HG02588 (cell line): Measurements from ENCODE around the gene PCDHGB2.
A peak's percentile ranks its signal among the peaks of the same experiment; 100 is the strongest.
"Not testable (repeated sequence)": the region's sequence is repeated elsewhere in the genome, so short reads cannot be mapped to it uniquely, and the experiment has no call there.

Experiments used
- ATAC-seq: cut with Tn5 transposase; IDR thresholded peaks from one replicate; pipeline ENCODE4 v1.9.1; 2021; ENCODE audit warnings: mild to moderate bottlenecking, moderate library complexity; ENCODE audit not compliant: unreplicated experiment

PCDHGB2 gene

DNA sequence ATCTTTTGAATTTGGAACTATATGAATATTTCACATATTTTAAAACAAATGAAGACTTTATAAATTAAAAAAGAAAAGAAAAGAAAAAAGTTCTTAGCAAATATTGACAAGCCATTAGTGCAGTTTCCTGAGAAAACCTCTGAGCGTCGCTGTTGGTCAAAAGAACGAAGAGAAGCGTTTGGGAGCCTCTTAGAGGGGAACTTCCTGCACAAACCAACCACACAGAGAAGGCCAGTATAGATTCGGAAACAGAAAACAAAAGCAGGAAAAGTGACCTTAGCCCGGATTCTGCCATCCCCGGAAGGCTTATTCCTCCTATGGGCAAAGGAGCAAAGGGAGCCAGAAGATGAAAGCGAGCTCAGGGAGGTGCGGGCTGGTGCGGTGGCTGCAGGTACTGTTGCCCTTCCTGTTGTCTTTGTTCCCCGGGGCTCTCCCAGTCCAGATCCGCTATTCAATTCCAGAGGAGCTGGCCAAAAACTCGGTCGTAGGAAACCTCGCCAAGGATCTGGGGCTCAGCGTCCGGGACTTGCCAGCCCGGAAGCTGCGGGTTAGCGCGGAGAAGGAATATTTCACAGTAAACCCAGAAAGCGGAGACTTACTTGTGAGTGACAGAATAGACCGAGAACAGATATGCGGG lies at the start of gene PCDHGB2:
TSS of gene PCDHGB2 (plus strand) at position 205 of the 637 bp plus-strand sequence. CDS start at position 347, 142 bp downstream.
- peak; percentile 46 for ATAC-seq

DNA sequence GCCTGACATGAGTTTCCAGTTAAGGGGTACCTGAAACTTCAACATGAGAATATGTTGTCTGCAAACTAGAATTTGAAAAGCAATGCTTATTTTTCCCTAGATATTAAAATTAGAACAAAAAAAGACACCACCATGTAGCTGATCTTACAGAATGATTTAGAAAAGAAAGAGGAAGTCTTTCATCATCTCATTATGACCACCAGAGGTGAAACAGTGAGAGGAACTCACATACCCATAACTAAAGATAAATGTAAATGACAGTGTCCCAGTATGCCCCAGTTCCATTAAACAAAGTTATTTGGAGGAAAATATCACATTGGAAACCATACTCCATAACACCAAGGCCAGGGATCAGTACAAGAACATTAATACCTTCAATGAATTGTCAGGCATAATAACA lies 46.1 kb upstream of the PCDHGB2 start:
- no peak for ATAC-seq

DNA sequence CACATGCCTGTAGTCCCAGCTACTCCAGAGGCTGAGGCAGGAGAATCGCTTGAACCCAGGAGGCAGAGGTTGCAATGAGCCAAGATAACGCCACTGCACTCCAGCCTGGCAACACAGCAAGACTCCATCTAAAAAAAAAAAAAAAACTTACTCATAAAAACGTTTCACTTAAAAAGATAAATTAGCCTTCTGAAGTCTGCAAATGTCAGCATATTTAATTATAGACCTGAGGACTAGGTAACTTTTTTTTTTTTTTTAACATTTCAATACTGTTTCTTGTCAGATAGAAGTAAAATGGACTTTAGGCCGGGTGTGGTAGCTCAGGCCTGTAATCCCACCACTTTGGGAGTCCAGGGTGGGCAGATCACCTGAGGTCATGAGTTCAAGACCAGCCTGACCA lies 42.8 kb upstream of the PCDHGB2 start:
- ATAC-seq: not testable (repeated sequence)

DNA sequence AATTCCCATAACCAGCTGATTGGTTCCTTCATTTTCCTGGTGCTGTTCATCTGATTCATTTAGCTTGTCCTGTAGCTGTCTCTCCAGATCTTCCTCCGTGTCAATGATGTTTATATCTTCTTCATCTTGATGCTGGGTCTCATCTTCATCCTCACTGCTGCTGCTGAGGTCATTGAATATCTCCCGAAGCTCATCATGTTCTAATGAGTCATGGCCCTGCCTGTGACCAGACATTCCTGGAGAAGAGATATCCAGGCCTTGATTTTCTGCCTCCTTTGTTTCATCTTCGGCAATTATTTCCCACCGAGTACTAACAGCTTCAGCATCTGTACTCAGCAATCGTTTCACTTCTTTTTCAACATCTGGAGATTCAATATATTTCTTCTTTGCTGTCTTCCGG lies 40.6 kb upstream of the PCDHGB2 start:
- ATAC-seq: no peak

DNA sequence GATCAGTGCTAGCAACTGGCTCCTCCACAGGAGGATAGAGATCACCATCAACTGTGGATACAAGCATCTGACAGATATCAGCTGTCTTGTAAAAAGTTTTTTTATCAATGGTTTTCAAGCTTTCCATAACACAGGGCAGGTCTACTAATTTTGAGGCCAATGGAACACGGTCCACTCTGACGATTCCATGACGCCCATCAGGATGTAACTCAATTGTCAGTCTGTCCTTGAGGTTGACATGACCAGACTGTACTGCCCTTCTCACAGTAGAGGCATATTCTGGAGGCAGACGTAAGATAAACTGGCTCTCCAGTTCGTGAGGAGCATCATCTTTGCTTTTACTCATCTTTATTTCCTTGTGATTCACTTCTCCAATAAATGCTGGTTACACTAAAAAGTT lies 40.1 kb upstream of the PCDHGB2 start:
- ATAC-seq: no peak

DNA sequence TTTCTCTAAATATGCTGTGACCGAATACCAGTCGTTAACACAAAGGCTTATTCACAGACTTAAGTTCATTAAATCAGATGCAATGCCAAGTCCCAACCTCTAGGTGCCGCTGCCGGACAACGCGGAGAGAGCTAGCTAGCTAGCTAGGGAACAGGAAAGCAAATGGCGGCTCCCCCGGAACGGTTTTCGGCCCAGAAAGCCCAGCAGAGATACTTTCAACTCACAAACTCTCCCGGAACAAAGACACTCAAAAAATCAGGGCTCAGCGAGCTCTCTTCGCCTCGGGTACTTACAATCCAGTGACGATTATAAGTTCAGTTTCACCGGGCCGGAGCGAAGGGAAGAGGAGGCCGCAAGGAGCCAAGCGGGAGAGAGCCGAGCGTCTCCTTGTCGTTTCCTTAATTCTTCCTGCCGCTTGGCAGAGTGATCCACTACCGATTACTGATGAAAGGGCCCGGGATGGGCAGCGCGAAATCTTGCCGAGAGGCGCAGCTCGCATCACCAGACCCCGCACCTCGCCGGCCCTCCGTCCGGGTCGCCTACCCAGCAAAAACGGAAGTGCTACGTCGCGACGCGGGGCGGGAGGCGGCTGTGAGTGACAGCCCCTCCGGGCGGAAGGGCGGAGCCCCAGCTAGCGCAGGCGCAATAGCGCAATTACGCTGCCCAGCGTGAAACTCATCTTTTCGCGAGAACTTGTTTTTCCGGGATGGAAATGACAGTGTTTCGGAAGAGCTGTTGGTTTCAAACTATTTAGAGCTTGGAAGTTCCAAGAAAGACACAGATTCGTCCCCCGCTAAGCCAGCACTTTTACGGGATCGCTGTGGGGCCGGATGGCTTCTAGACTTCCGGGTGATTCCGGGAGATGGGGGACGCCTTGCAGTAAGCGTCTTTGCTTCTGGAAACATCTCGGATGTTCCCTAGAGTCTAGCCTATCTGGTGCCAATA lies 39.3 kb upstream of the PCDHGB2 start, which contains the start of gene TAF7:
TSS of gene TAF7 (minus strand) at position 560 of the 945 bp plus-strand sequence. CDS start 740 bp downstream, outside the sequence.
- peak; percentile 96 for ATAC-seq

DNA sequence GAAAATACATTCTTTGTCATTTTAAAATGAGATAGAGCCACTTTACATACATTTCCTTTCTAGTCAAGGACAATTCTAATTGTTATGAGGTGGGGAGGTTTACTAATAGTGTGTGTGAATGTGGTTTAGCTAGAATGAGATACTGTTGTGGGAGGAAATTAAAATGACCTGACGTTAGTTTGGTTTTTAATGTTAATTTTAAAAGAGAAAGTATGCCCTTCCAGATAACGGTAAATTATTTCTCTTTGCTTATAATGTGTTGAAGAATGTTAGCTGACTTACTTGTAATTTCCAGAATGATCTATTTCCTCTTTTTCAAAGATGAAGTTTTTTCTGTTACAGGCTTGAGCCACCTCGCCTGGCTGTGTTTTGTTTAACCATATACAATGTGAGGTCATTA lies 37.5 kb upstream of the PCDHGB2 start:
- ATAC-seq: no peak

DNA sequence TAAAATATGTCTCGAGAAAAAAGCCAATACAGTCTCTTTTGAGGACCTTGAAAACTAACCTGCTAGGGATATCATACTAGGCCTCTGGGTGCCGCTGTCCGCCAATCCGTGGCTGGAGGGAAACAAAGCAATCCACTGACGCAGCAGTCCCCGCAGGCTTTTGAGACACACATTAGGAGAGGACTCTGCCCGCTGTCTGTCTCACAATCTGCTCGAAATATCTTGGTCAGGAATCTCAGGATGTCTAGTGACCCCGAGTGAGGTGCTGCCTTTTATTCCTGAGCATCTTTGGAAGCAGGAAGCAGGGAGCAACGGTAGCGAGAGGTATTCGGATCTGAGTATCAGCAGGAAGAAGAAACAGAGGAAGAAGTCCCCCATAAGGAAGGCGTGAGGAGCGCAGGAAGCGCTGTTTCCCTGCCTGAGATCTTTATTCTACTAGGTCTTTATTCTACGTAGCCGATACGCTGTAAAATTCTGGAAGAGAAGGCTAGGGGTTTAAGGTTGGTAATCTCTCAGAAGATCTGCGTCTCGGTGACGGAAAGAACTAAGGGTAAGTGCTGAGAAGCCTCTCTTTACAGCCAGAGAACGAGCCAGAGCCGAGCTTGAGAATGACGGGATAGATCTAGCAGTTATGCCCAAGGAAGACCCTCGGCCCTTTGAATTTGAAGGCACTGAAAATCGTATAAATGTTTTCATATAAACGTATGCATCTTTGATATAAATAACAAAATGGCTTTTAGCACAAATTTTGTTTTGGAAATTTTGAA lies 33.5 kb upstream of the PCDHGB2 start:
- peak; percentile 86 for ATAC-seq

DNA sequence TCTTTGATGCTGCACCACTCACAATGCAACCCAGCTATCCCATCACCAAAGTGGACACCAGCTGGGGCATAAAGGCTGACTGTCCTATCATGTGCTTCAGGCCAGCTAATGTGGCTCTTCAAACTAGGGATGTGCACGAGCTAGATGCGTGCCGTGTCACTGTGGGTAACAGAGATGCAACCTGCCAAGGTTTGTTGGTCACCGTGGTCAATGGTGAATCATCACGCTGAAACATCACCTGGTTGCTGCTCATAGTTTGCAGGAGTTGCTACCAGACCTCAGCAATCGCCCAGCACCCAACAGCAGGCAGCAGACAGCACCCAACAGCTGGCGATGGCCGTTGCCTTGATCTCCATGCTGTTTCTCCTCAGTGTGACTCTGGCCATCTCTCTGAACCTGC lies 31.6 kb upstream of the PCDHGB2 start:
- ATAC-seq: no peak

DNA sequence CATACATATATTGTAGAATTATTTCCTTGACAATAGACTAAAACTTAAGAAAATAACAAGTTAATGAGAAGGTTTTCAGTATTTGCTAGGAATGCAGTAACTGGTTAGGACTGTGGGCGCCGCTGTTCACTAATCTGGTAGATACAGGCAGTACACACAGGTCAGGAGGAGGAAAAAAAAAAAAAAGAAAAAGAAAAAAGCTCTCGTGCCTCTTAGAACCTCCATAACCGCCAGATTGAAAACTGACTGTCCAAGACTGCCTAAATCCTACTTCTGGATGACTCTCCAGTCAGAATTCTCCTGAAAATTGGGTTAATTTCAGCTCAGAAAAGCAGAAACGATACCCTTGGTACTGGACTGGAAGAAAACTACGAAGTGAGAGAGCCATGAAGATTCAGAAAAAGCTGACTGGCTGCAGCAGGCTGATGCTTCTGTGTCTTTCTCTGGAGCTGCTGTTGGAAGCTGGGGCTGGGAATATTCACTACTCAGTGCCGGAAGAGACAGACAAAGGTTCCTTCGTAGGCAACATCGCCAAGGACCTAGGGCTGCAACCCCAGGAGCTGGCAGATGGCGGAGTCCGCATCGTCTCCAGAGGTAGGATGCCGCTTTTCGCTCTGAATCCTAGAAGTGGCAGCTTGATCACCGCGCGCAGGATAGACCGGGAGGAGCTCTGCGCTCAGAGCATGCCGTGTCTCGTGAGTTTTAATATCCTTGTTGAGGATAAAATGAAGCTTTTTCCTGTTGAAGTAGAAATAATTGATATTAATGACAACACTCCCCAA lies 29.3 kb upstream of the PCDHGB2 start, which contains the start of gene PCDHGA1:
TSS of gene PCDHGA1 (plus strand) at position 216 of the 782 bp plus-strand sequence.
- ATAC-seq: no peak

DNA sequence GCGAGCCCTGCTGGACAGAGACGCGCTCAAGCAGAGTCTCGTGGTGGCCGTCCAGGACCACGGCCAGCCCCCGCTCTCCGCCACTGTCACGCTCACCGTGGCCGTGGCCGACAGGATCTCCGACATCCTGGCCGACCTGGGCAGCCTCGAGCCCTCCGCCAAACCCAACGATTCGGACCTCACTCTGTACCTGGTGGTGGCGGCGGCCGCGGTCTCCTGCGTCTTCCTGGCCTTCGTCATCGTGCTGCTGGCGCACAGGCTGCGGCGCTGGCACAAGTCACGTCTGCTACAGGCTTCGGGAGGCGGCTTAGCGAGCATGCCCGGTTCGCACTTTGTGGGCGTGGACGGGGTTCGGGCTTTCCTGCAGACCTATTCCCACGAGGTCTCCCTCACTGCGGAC lies 27.2 kb upstream of the PCDHGB2 start:
- not testable (repeated sequence) for ATAC-seq

DNA sequence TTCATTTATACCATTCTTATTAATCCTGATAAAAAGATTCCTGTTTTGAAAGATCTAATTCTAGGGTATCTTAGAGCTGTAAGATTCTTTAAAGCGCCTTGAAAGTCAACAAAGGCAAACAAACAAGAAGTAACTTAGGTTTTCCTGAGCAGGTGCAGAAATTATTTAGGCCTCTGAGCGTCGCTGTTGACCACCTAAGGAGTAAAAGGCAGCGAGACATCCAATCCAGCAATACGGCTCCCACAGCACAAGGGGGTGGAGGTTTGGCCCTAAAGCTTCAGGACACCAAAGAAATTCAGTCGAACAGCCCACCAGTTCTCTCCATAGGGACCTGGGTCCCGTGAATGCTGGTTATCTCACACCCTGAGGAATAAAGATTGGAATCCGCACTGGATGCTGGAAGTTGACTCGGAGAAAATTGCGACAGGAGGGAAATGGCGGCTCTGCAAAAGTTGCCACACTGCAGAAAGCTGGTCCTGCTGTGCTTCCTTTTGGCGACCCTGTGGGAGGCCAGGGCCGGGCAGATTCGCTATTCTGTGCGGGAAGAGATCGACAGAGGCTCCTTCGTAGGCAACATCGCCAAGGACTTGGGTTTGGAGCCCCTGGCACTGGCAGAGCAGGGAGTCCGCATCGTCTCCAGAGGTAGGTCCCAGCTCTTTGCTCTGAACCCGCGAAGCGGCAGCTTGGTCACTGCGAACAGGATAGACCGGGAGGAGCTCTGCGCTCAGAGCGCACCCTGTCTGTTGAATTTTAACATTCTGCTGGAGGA lies 21.1 kb upstream of the PCDHGB2 start, which contains the start of gene PCDHGA2:
TSS of gene PCDHGA2 (plus strand) at position 223 of the 769 bp plus-strand sequence.
- no peak for ATAC-seq

DNA sequence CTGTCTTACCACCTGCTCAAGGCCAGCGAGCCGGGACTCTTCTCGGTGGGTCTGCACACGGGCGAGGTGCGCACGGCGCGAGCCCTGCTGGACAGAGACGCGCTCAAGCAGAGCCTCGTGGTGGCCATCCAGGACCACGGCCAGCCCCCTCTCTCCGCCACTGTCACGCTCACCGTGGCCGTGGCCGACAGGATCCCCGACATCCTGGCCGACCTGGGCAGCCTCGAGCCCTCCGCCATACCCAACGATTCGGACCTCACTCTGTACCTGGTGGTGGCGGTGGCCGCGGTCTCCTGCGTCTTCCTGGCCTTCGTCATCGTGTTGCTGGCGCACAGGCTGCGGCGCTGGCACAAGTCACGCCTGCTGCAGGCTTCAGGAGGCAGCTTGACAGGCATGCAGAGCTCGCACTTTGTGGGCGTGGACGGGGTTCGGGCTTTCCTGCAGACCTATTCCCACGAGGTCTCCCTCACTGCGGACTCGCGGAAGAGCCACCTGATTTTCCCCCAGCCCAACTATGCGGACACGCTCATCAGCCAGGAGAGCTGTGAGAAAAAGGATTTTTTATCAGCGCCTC lies 18.9 kb upstream of the PCDHGB2 start:
- not testable (repeated sequence) for ATAC-seq

DNA sequence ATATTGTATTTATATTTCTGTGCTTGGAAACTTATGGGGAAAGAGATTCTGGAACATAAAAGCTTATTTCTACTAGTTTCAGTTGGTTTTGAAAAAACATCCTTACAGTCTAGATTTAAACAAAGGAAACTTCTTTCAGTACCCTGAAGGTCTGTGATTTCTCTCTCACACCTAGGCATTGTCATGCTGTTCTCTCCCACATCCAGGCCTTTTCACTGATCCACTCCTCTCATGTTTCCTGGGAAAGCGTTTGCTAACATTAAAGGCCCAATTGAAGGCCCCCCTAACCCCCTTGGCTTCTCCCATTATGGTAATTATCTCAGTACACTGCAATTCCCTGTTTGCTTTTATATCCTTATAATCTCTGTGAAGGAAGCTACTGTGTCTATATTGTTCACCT lies 17.0 kb upstream of the PCDHGB2 start:
- no peak for ATAC-seq

DNA sequence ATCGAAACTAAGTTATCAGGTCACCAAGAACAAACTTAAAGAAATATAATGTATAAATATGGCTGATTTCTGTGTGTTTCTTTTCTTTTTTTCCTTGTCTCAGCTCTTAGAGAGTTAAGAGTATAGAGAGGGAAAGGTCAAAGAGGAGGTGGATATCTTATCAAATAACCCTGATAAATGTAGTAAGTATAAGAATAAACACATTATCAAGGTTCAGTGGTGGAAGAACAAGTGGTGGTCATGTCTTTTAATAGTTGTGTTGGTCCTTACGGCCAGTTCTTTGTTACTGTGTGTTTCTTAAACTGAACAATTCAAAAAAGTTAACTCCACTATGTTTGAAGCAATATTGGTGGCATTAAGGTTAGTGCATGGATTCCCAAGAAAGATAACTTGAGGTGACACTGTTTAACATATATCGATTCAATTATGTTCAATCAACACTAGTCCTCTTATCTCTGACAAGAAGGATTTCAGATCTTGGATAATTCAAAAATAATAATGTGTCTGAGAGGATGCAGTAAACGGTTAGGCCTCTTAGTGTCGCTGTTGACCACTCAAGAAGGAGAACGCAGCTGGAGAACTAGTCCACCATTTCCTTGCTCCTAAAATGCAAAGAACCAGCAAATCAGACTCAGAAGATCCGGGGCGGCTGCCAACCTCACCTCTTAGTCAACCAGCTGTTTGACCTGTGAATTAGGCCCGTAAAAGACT lies 16.4 kb upstream of the PCDHGB2 start, which contains the start of gene PCDHGA3:
TSS of gene PCDHGA3 (plus strand) at position 588 of the 711 bp plus-strand sequence. CDS start 205 bp downstream, outside the sequence.
- ATAC-seq: no peak

DNA sequence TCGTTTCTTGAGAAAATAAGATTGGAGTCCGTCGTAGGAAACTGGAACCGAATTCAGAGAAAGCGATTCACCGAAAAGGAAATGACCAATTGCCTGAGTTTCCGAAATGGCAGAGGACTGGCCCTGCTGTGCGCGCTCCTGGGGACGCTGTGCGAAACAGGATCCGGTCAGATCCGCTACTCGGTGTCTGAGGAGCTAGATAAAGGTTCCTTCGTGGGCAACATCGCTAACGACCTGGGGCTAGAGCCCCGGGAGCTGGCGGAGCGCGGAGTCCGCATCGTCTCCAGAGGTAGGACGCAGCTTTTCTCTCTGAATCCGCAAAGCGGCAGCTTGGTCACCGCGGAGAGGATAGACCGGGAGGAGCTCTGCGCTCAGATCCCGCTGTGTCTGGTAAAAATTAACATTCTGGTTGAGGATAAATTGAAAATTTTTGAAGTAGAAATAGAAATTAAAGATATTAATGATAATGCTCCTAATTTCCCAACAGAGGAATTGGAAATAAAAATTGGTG lies 15.8 kb upstream of the PCDHGB2 start:
- no peak for ATAC-seq

DNA sequence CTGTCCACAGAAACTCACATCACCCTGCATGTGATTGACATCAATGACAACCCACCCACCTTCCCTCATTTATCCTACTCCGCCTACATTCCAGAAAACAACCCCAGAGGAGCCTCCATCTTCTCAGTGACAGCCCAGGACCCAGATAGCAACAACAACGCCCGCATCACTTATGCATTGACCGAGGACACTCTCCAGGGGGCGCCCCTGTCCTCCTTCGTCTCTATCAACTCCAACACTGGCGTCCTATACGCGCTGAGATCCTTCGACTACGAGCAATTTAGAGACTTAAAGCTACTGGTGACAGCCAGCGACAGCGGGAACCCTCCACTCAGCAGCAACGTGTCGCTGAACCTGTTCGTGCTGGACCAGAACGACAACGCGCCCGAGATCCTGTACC lies 14.5 kb upstream of the PCDHGB2 start:
- no peak for ATAC-seq

DNA sequence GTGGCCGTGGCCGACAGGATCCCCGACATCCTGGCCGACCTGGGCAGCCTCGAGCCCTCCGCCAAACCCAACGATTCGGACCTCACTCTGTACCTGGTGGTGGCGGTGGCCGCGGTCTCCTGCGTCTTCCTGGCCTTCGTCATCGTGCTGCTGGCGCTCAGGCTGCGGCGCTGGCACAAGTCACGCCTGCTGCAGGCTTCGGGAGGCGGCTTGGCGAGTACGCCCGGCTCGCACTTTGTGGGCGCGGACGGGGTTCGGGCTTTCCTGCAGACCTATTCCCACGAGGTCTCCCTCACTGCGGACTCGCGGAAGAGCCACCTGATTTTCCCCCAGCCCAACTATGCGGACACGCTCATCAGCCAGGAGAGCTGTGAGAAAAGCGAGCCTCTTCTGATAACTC lies 13.8 kb upstream of the PCDHGB2 start:
- not testable (repeated sequence) for ATAC-seq
